Activated B cell treated with CpG ODN at 0.5 μM for 24 hours (primary cell): Measurements from ENCODE around the gene SOST. TPM values are rescaled to one million over a fixed set of nuclear protein-coding genes. Genes with fewer than 3 reads are reported as not detected.
"Not testable (repeated sequence)": the region's sequence is repeated elsewhere in the genome, so short reads cannot be mapped to it uniquely, and the experiment has no call there.

Experiments used
- ATAC-seq: fragments of 200-7000 bp; cut with Tn5 transposase; one replicate; pipeline ENCODE4 v1.10.0; 2021; ENCODE audit warnings: low read depth, mild to moderate bottlenecking, moderate library complexity
- CTCF ChIA-PET: fragments of 350-600 bp; sonication (Branson Sonifier 250); formaldehyde crosslinking; loops from one replicate; lab custom pipeline; 2021; ENCODE audit warnings: antibody characterized with exemption; lab: Charles Lee
- POLR2A ChIA-PET: fragments of 350-600 bp; sonication (Branson Sonifier 250); formaldehyde crosslinking; loops from one replicate; lab custom pipeline; 2021; ENCODE audit warnings: antibody characterized with exemption; lab: Charles Lee
- DNase-seq: peaks from one replicate; pipeline ENCODE4 v3.0.0; 2022
- H3K27ac Mint-ChIP-seq: one replicate; pipeline ENCODE4 v1.8.0; 2020; ENCODE audit warnings: mixed read lengths
- H3K27me3 Mint-ChIP-seq: one replicate; pipeline ENCODE4 v1.8.0; 2021; ENCODE audit warnings: mixed read lengths
- H3K36me3 Mint-ChIP-seq: one replicate; pipeline ENCODE4 v1.8.0; 2021; ENCODE audit warnings: low read depth, mixed read lengths
- H3K4me1 Mint-ChIP-seq: one replicate; pipeline ENCODE4 v1.8.0; 2021; ENCODE audit warnings: mixed read lengths
- H3K4me3 Mint-ChIP-seq: one replicate; pipeline ENCODE4 v1.8.0; 2020; ENCODE audit warnings: mild to moderate bottlenecking, mixed read lengths
- H3K9me3 Mint-ChIP-seq: one replicate; pipeline ENCODE4 v1.8.0; 2020; ENCODE audit warnings: mixed read lengths
- intact Hi-C: fragments of 100-400 bp; cut with micrococcal nuclease; formaldehyde crosslinking; loops from one replicate; pipeline ENCODE4 v1.15.1; 2024
- total RNA-seq: library from RNA; stranded (reverse); gene quantifications from 2 replicates; pipeline ENCODE4 v1.2.3, GENCODE V29; 2022
- TF ChIP-seq, protein P1 (sequence below): fragments of 200-600 bp; IDR thresholded peaks from one replicate; pipeline ENCODE4 v1.8.0; 2022; ENCODE audit warnings: antibody characterized with exemption, mild to moderate bottlenecking

Gene SOST
- total RNA-seq, 1 donor from 2014 or later: not detected

- peaks cover 5% of the 10 kb centered on the region for H3K9me3 Mint-ChIP-seq
- no peak for DNase-seq
- H3K36me3 Mint-ChIP-seq: no peaks in the 10 kb centered on the region
- ChIA-PET CTCF (no interaction called here), POLR2A (no interaction called here)
- intact Hi-C loops: no loop called here
- peaks cover 43% of the 10 kb centered on the region for H3K27me3 Mint-ChIP-seq
- H3K4me1 Mint-ChIP-seq: no peaks in the 10 kb centered on the region
- H3K27ac Mint-ChIP-seq: no peak overlapping the region
- TF ChIP-seq, protein P1, sequence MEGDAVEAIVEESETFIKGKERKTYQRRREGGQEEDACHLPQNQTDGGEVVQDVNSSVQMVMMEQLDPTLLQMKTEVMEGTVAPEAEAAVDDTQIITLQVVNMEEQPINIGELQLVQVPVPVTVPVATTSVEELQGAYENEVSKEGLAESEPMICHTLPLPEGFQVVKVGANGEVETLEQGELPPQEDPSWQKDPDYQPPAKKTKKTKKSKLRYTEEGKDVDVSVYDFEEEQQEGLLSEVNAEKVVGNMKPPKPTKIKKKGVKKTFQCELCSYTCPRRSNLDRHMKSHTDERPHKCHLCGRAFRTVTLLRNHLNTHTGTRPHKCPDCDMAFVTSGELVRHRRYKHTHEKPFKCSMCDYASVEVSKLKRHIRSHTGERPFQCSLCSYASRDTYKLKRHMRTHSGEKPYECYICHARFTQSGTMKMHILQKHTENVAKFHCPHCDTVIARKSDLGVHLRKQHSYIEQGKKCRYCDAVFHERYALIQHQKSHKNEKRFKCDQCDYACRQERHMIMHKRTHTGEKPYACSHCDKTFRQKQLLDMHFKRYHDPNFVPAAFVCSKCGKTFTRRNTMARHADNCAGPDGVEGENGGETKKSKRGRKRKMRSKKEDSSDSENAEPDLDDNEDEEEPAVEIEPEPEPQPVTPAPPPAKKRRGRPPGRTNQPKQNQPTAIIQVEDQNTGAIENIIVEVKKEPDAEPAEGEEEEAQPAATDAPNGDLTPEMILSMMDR: no peak
- ATAC-seq: no peak
- no peak overlapping the region for H3K4me3 Mint-ChIP-seq
Observed at GRCh38 chr17:43800736-43801135, 42.1 kb upstream of the SOST start.

DNA sequence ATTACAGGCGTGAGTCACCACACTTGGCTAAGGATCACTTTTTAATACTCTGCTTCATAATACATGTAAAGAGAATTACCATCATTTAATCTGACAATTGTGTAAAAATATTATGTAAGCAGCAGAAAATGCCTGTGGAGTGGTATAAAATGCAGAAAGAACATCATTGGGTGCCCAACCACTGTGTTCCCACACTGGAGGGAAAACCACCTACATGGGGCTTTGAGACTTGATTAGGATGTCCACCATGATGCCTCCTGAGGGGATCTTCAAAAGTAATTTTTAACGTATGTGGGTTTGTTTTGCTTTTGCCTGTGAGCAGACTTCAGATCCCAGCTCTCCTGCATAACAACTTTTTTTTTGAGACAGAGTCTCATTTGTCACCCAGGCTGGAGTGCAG is 40.5 kb upstream of the SOST start:
- intact Hi-C loops: no loop called here
- Mint-ChIP-seq H3K9me3 (no peaks in the 10 kb centered on the region), H3K4me1 (no peaks in the 10 kb centered on the region), H3K27me3 (peaks cover 37% of the 10 kb centered on the region), H3K36me3 (no peaks in the 10 kb centered on the region), H3K4me3 (no peak overlapping the region), H3K27ac (no peak overlapping the region)
- TF ChIP-seq, protein P1: no peak
- CTCF ChIA-PET: no interaction called here
- POLR2A ChIA-PET: no interaction called here
- ATAC-seq (no peak), DNase-seq (no peak)

- intact Hi-C loops, POLR2A ChIA-PET, ATAC-seq, H3K27ac Mint-ChIP-seq, CTCF ChIA-PET, H3K36me3 Mint-ChIP-seq, H3K9me3 Mint-ChIP-seq, H3K4me3 Mint-ChIP-seq, H3K4me1 Mint-ChIP-seq, DNase-seq: not testable (repeated sequence)
- peaks cover 35% of the 10 kb centered on the region for H3K27me3 Mint-ChIP-seq
Observed at GRCh38 chr17:43798024-43798423, 39.4 kb upstream of the SOST start.

DNA sequence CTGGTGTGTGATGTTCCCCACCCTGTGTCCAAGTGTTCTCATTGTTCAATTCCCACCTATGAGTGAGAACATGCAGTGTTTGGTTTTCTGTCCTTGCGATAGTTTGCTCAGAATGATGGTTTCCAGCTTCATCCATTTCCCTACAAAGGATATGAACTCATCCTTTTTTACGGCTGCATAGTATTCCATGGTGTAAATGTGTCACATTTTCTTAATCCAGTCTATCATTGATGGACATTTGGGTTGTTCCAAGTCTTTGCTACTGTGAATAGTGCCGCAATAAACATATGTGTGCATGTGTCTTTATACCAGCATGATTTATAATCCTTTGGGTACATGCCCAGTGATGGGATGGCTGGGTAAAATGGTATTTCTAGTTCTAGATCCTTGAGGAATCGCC is 34.1 kb upstream of the SOST start:
- H3K27ac Mint-ChIP-seq, H3K4me1 Mint-ChIP-seq, H3K4me3 Mint-ChIP-seq, POLR2A ChIA-PET, intact Hi-C loops, ATAC-seq, H3K9me3 Mint-ChIP-seq, DNase-seq, CTCF ChIA-PET, H3K36me3 Mint-ChIP-seq: not testable (repeated sequence)
- H3K27me3 Mint-ChIP-seq: peaks cover 31% of the 10 kb centered on the region

DNA sequence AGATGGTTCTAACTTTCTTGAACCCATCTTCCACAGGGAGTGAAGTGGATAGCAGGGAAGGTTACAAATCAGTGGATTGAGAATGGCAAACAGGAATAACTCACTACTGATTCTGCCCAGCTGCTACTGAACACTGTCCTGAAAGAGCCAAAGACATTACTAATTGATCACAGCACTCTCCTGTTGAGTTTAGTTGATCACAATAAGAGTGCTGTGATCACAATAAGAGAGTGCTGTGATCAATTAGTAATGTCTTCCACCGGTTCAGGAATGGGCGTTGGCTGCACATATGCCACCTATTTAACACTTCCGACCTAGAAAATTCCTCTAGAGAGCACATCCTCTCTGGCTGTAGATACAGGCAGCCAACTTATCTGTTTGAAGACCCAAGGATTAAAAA is 33.0 kb upstream of the SOST start:
- CTCF ChIA-PET: no interaction called here
- ATAC-seq: no peak
- DNase-seq: no peak
- intact Hi-C loops: no loop called here
- no peak overlapping the region for H3K27ac Mint-ChIP-seq
- TF ChIP-seq, protein P1: no peak
- H3K36me3 Mint-ChIP-seq: no peaks in the 10 kb centered on the region
- no peaks in the 10 kb centered on the region for H3K4me1 Mint-ChIP-seq
- peaks cover 25% of the 10 kb centered on the region for H3K27me3 Mint-ChIP-seq
- no peak overlapping the region for H3K4me3 Mint-ChIP-seq
- POLR2A ChIA-PET: no interaction called here
- no peaks in the 10 kb centered on the region for H3K9me3 Mint-ChIP-seq

- no peak for ATAC-seq
- ChIA-PET POLR2A (no interaction called here), CTCF (interaction anchor here (1.0 kb wide), 1 partner anchor 30 kb away, joined by 3 read pairs; no protein-coding TSS in a partner anchor)
- DNase-seq: no peak
- Mint-ChIP-seq H3K4me3 (no peak overlapping the region), H3K36me3 (no peaks in the 10 kb centered on the region), H3K27me3 (peaks cover 19% of the 10 kb centered on the region), H3K27ac (no peak overlapping the region), H3K4me1 (no peaks in the 10 kb centered on the region), H3K9me3 (no peaks in the 10 kb centered on the region)
- TF ChIP-seq, protein P1: no peak
- intact Hi-C loops: no loop called here
Observed at GRCh38 chr17:43790311-43790940, 31.8 kb upstream of the SOST start.
